Kidney (tissue), 14 donors: ENCODE measurements around the gene SOWAHC. TPM values are rescaled to one million over a fixed set of nuclear protein-coding genes. Genes with fewer than 3 reads are reported as not detected.

Source experiments
- DNase-seq, 5 donors: peaks; one replicate each; pipeline ENCODE4 v3.0.0-alpha.2; 2013 to 2020
- FAIRE-seq: peaks from 2 replicates; lab custom pipeline; 2012; peaks lifted over from hg19 to GRCh38; lab: Jason Lieb, UNC
- H3K27ac ChIP-seq, 2 donors: one replicate each; pipeline ENCODE4 v1.7.0; 2013; ENCODE audit warnings: low read depth in 2 of 2, low read length in 2 of 2, inconsistent platforms in 1 of 2
- H3K27me3 ChIP-seq: one replicate; pipeline ENCODE4 v1.7.1; 2013; ENCODE audit warnings: low read length, inconsistent platforms; ENCODE audit not compliant: control insufficient read depth, insufficient read depth
- H3K36me3 ChIP-seq, 3 donors: one replicate each; pipeline versions ENCODE4 v1.7.0 to v1.7.1; 2013; ENCODE audit warnings: low read length in 3 of 3, control low read depth in 1 of 3, inconsistent platforms in 1 of 3; ENCODE audit not compliant: insufficient read depth in 3 of 3, control insufficient read depth in 2 of 3
- H3K4me1 ChIP-seq, 3 donors: one replicate each; pipeline versions ENCODE4 v1.7.0 to v1.7.1; 2013; ENCODE audit warnings: low read length in 3 of 3, inconsistent platforms in 1 of 3, low read depth in 1 of 3; ENCODE audit not compliant: control insufficient read depth in 2 of 3, insufficient read depth in 2 of 3
- H3K4me3 ChIP-seq, 3 donors: one replicate each; pipeline versions ENCODE4 v1.7.0 to v1.8.1; 2013; ENCODE audit warnings: low read length in 3 of 3, control low read depth in 1 of 3, inconsistent platforms in 1 of 3
- H3K9ac ChIP-seq, 3 donors: one replicate each; pipeline versions ENCODE4 v1.7.0 to v1.7.1; 2013; ENCODE audit warnings: low read length in 3 of 3, control low read depth in 1 of 3, inconsistent platforms in 1 of 3
- H3K9me3 ChIP-seq, 3 donors: one replicate each; pipeline versions ENCODE4 v1.7.0 to v1.7.1; 2013; ENCODE audit warnings: low read length in 3 of 3, control low read depth in 1 of 3, inconsistent platforms in 1 of 3; ENCODE audit not compliant: control insufficient read depth in 2 of 3, insufficient read depth in 1 of 3
- intact Hi-C: fragments of 100-400 bp; cut with DNase I; formaldehyde crosslinking; loops from one replicate; pipeline ENCODE4 v1.11.1; 2022
- polyA plus RNA-seq: library from polyadenylated mRNA; stranded (reverse); fragments of 350-450 nt; fragmentation: Illumina TruSeq; extraction: RNeasy Lipid Tissue Mini Kit (QIAGEN cat#74804); gene quantifications from one replicate; pipeline ENCODE4 v1.2.3, GENCODE V29; 2014; ENCODE audit warnings: low read depth, low replicate concordance; ENCODE audit not compliant: insufficient read depth
- total RNA-seq: library from RNA; stranded (reverse); fragmentation: NEBNext Ultra II Directional; extraction: Animal tissue kit (Norgen Biotek cat#: 25700); gene quantifications from one replicate; pipeline ENCODE4 v1.2.1, GENCODE V29; 2021
- TF ChIP-seq, protein P1 (sequence below): IDR thresholded peaks from 3 replicates; pipeline ENCODE4 v1.5.1; 2012; ENCODE audit warnings: mild to moderate bottlenecking, moderate library complexity, borderline replicate concordance; ENCODE audit not compliant: insufficient read depth; ENCODE audit errors: extremely low read depth
- donor health status: control.
- donor health status: control.
- donor health status: control.
- donor health status: control.
- donor health status: control.
- donor health status: DM: yes; HTN: yes; CAD: no.
- donor health status: Normal renal cell carcinoma (clear cell type).

Gene SOWAHC
- total and polyA plus RNA-seq, 2 donors from 2014 or later: 7.5 to 11.8 TPM

DNA sequence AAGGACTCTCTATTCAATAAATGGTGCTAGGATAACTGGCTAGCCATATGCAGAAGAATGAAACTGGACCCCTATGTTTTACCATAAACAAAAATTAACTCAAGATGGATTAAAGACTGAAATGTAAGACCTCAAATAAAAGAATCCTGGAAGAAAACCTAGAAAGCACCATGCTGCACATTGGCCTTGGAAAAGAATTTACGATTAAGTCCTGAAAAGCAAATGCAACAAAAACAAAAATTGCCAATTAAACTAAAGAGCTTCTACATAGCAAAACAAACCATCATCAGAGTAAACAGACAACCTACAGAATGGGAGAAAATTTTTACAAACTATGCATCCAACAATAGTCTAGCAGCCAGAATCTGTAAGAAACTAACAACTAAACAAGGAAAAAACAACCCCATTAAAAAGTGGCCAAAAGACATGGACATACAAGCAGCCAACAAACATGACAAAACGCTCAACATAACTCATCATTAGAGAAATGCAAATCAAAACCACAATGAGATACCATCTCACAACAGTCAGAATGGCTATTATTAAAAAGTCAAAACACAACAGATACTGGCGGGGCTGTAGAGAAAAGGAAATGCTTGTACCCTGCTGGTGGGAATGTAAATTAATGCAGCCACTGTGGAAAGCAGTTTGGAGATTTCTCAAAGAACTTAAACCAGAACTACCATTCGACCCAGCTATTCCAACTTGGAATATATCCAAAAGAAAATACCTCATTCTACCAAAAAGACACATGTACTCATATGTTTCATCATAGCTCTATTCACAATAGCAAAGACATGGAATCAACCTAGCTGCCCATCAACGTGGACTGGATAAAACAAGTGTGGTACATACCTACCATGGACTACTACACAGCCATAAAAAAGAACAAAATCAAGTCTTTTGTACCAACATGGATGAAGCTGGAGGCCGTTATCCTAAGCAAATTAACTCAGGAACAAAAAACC, 31.0 kb upstream of the SOWAHC start:
- Histone ChIP-seq H3K4me3 (no peak overlapping the region), H3K36me3 (peaks cover 0 to 6% (median 4%) of the 10 kb centered on the region in 3 donors), H3K27me3 (no peaks in the 10 kb centered on the region), H3K9ac (no peak overlapping the region), H3K27ac (no peak overlapping the region), H3K4me1 (no peaks in the 10 kb centered on the region), H3K9me3 (no peaks in the 10 kb centered on the region)
- DNase-seq (no peak), FAIRE-seq (no peak)
- intact Hi-C loops: no loop called here
- TF ChIP-seq, protein P1, sequence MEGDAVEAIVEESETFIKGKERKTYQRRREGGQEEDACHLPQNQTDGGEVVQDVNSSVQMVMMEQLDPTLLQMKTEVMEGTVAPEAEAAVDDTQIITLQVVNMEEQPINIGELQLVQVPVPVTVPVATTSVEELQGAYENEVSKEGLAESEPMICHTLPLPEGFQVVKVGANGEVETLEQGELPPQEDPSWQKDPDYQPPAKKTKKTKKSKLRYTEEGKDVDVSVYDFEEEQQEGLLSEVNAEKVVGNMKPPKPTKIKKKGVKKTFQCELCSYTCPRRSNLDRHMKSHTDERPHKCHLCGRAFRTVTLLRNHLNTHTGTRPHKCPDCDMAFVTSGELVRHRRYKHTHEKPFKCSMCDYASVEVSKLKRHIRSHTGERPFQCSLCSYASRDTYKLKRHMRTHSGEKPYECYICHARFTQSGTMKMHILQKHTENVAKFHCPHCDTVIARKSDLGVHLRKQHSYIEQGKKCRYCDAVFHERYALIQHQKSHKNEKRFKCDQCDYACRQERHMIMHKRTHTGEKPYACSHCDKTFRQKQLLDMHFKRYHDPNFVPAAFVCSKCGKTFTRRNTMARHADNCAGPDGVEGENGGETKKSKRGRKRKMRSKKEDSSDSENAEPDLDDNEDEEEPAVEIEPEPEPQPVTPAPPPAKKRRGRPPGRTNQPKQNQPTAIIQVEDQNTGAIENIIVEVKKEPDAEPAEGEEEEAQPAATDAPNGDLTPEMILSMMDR: no peak

DNA sequence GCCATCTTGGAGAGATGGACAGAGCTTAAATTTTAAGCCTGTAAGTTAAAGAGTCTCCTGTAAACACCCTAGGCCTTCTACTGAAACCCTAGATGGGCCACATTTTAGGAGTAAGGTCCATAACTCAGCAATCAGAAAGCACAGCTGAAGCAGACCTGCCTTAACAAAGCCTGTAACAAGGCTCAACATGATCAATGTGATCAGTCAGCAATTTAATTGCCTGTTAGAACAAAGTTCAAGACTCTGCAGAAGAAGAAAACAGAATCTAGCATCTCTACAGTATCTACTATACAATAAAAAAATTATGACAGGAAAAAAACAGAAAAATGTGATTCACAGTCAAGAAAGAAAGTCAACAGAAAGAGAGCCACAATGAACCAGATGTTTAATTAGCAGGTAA, 27.5 kb upstream of the SOWAHC start:
- no peak overlapping the region for H3K27ac ChIP-seq
- TF ChIP-seq, protein P1: no peak
- no peaks in the 10 kb centered on the region for H3K4me1 ChIP-seq
- peaks cover 4 to 6% (median 4%) of the 10 kb centered on the region in 3 donors for H3K36me3 ChIP-seq
- no peak overlapping the region for H3K9ac ChIP-seq
- no peaks in the 10 kb centered on the region for H3K9me3 ChIP-seq
- no peaks in the 10 kb centered on the region for H3K27me3 ChIP-seq
- intact Hi-C loops: no loop called here
- no peak for DNase-seq
- H3K4me3 ChIP-seq: no peak overlapping the region
- no peak for FAIRE-seq

DNA sequence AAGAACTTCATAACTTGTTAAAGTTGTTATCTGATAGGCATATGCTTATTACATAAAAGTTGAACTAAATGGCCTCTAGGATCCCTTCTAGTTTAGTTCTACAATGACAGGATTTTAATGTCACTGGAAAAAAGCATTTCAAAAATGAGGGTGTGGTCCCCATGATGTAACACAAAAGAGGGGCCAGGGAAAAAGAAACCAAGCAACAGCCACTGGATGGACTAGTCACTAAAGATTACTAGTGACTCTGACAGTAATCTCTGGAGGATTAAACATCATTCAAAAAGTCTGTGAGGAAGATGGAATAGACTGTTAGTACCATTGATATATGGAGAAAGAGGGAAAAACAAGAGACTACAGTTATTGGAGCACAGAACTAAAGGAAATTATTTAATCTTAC, 23.0 kb upstream of the SOWAHC start:
- intact Hi-C loops: no loop called here
- H3K27ac ChIP-seq: no peak overlapping the region
- H3K9me3 ChIP-seq: no peaks in the 10 kb centered on the region
- DNase-seq (no peak), FAIRE-seq (no peak)
- no peak overlapping the region for H3K9ac ChIP-seq
- H3K27me3 ChIP-seq: no peaks in the 10 kb centered on the region
- no peaks in the 10 kb centered on the region for H3K4me1 ChIP-seq
- no peak overlapping the region for H3K4me3 ChIP-seq
- TF ChIP-seq, protein P1: no peak
- peaks cover 0 to 4% (median 0%) of the 10 kb centered on the region in 3 donors for H3K36me3 ChIP-seq
